H1 (cell line): ENCODE results near the gene PCDHB14. TPM values are rescaled to one million over a fixed set of nuclear protein-coding genes. Genes with fewer than 3 reads are reported as not detected.

Experiments used
- CBX5 ChIP-seq: fragments of 300-800, 300-1000 bp; sonication (generic); IDR thresholded peaks from 2 replicates; pipeline ENCODE4 v1.7.1; 2016; ENCODE audit warnings: antibody characterized with exemption, low read length, low read depth
- CHD2 ChIP-seq: IDR thresholded peaks from 2 replicates; pipeline ENCODE4 v1.6.1; 2012; ENCODE audit warnings: low read length, improper control_type of control experiment
- CREB1 ChIP-seq: IDR thresholded peaks from 2 replicates; pipeline ENCODE4 v1.6.1; 2012; ENCODE audit warnings: inconsistent platforms
- EGR1 ChIP-seq: IDR thresholded peaks from 2 replicates; pipeline ENCODE4 v1.6.1; 2011; ENCODE audit warnings: low read depth, low read length, borderline replicate concordance
- GABPA ChIP-seq: IDR thresholded peaks from 2 replicates; pipeline ENCODE4 v1.6.1; 2011; ENCODE audit warnings: mild to moderate bottlenecking, low read length, moderate library complexity, borderline replicate concordance; ENCODE audit not compliant: insufficient read depth
- GTF2F1 ChIP-seq: IDR thresholded peaks from 2 replicates; pipeline ENCODE4 v1.6.1; 2012; ENCODE audit warnings: low read depth, low read length, improper control_type of control experiment, borderline replicate concordance
- HDAC2 ChIP-seq, 2 experiments: fragments of 300-600 bp in 1 of 2; sonication (generic) in 1 of 2; IDR thresholded peaks; 2 replicates each; pipeline ENCODE4 v1.6.1; 2011 to 2012; ENCODE audit warnings: low read depth in 2 of 2, low read length in 2 of 2, mild to moderate bottlenecking in 2 of 2, moderate library complexity in 2 of 2, borderline replicate concordance in 1 of 2, inconsistent platforms in 1 of 2
- JUN ChIP-seq: IDR thresholded peaks from 2 replicates; pipeline ENCODE4 v1.6.1; 2011; ENCODE audit warnings: low read depth, mild to moderate bottlenecking, improper control_type of control experiment, low read length
- KDM4A ChIP-seq: IDR thresholded peaks from one replicate; pipeline ENCODE4 v1.7.1; 2012; ENCODE audit warnings: low read depth, mild to moderate bottlenecking, moderate library complexity, low read length, inconsistent platforms; ENCODE audit not compliant: severe bottlenecking
- NRF1 ChIP-seq: IDR thresholded peaks from 2 replicates; pipeline ENCODE4 v1.6.1; 2011; ENCODE audit warnings: mild to moderate bottlenecking, low read depth, low read length, improper control_type of control experiment
- POU5F1 ChIP-seq: IDR thresholded peaks from 2 replicates; pipeline ENCODE4 v1.6.1; 2011; ENCODE audit warnings: low read depth, mild to moderate bottlenecking, low read length, moderate library complexity
- RAD21 ChIP-seq, 2 experiments: IDR thresholded peaks in 1 of 2; conservative IDR thresholded peaks in 1 of 2; 2 replicates each; pipeline ENCODE4 v1.6.1; 2011; ENCODE audit warnings: low read depth in 2 of 2, low read length in 2 of 2, improper control_type of control experiment in 1 of 2, inconsistent platforms in 1 of 2, mild to moderate bottlenecking in 1 of 2, moderate library complexity in 1 of 2
- RFX5 ChIP-seq: IDR thresholded peaks from 2 replicates; pipeline ENCODE4 v1.6.1; 2011; ENCODE audit warnings: low read depth, low read length, improper control_type of control experiment, borderline replicate concordance
- RNF2 ChIP-seq: fragments of 200-900, 300-1000 bp; sonication (generic); IDR thresholded peaks from 2 replicates; pipeline ENCODE4 v1.7.1; 2016; ENCODE audit warnings: borderline replicate concordance, low read depth, mild to moderate bottlenecking, antibody characterized with exemption, low read length; ENCODE audit not compliant: poor library complexity, severe bottlenecking; ENCODE audit errors: missing control alignments
- SIN3A ChIP-seq, 2 experiments: IDR thresholded peaks in 1 of 2; conservative IDR thresholded peaks in 1 of 2; 2 replicates each; pipeline ENCODE4 v1.6.1; 2011 to 2012; ENCODE audit warnings: low read length in 2 of 2, improper control_type of control experiment in 1 of 2, low read depth in 1 of 2, mild to moderate bottlenecking in 1 of 2
- SIRT6 ChIP-seq: IDR thresholded peaks from one replicate; pipeline ENCODE4 v1.7.1; 2012; ENCODE audit warnings: low read length, inconsistent platforms
- SIX5 ChIP-seq: IDR thresholded peaks from 2 replicates; pipeline ENCODE4 v1.6.1; 2011; ENCODE audit warnings: mild to moderate bottlenecking, low read depth, low read length
- SP2 ChIP-seq: IDR thresholded peaks from 2 replicates; pipeline ENCODE4 v1.6.1; 2012; ENCODE audit warnings: mild to moderate bottlenecking, low read length, inconsistent platforms
- YY1 ChIP-seq: IDR thresholded peaks from 2 replicates; pipeline ENCODE4 v1.6.1; 2011; ENCODE audit warnings: low read depth, mild to moderate bottlenecking, low read length
- polyA plus RNA-seq, 7 experiments: library from polyadenylated mRNA; depleted of rRNA in 3 of 7; stranded (reverse) in 5 of 7; unstranded in 2 of 7; fragments of >200 nt in 5 of 7; fragments of 200-250 nt in 2 of 7; gene quantifications; 1 replicate in 5 of 7; 2 replicates in 1 of 7; 4 replicates in 1 of 7; pipeline versions ENCODE4 v1.2.1 to v1.2.3, GENCODE V29; 2011 to 2013; ENCODE audit warnings: missing spikeins in 2 of 7, mixed read lengths in 2 of 7
- total RNA-seq: library from RNA; stranded (reverse); fragmentation: NEBNext Ultra II Directional; extraction: Animal tissue kit (Norgen Biotek cat#: 25700); gene quantifications from 2 replicates; pipeline ENCODE4 v1.2.1, GENCODE V29; 2021
- TF ChIP-seq, protein P1 (sequence below): IDR thresholded peaks from 2 replicates; pipeline ENCODE4 v1.6.1; 2012; ENCODE audit warnings: low read length, inconsistent platforms
- TF ChIP-seq, protein P2 (sequence below), 3 experiments: IDR thresholded peaks; 1 replicate in 2 of 3; 2 replicates in 1 of 3; pipeline versions ENCODE4 v1.5.1 to v1.6.1; 2011; ENCODE audit warnings: low read length in 3 of 3, mild to moderate bottlenecking in 3 of 3, inconsistent platforms in 2 of 3, low read depth in 1 of 3, moderate library complexity in 1 of 3; ENCODE audit not compliant: insufficient read depth in 1 of 3; ENCODE audit errors: control extremely low read depth in 1 of 3

Gene PCDHB14
- total and polyA plus RNA-seq, 2 of the 8 experiments (the other 6 are each of a cell fraction or from before 2014, with no cell fraction given) = 2.7 TPM

DNA sequence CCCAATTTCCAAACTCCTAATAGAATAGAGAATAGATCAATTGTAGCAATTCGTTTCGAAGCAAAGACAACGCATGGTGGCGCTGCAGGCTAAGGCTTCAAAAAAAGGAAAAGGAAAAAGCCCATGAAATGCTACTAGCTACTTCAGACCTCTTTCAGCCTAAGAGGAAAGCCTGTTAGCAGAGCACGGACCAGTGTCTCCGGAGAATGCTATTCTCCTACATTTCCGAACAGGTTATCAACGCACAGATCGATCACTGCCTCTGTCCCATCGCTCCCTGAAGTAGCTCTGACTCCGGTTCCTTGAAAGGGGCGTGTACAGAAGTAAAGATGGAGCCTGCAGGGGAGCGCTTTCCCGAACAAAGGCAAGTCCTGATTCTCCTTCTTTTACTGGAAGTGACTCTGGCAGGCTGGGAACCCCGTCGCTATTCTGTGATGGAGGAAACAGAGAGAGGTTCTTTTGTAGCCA is 22.1 kb downstream of the PCDHB14 start, which contains the start of gene PCDHB15 (continued):
- TF ChIP-seq CBX5 (no peak), HDAC2 (IDR thresholded peaks at IDR 0.05; ENCODE audit: borderline replicate concordance in 1 of 2, low read depth in 2 of 2, low read length in 2 of 2) (no peak), GTF2F1 (no peak), SIRT6 (no peak), CREB1 (no peak), CHD2 (no peak), SIN3A (conservative IDR thresholded peaks at IDR 0.05 in 1 of 2, IDR thresholded peaks at IDR 0.05 in 1 of 2; ENCODE audit: low read depth in 1 of 2, low read length in 2 of 2) (no peak), YY1 (no peak), EGR1 (no peak), NRF1 (no peak), RFX5 (no peak), RAD21 (IDR thresholded peaks at IDR 0.05 in 1 of 2, conservative IDR thresholded peaks at IDR 0.05 in 1 of 2; ENCODE audit: low read depth in 2 of 2, low read length in 2 of 2) (peak; percentile 78 to 80), GABPA (no peak), POU5F1 (no peak), RNF2 (no peak), KDM4A (no peak), JUN (no peak), SP2 (no peak), SIX5 (no peak)
- TF ChIP-seq, protein P1, sequence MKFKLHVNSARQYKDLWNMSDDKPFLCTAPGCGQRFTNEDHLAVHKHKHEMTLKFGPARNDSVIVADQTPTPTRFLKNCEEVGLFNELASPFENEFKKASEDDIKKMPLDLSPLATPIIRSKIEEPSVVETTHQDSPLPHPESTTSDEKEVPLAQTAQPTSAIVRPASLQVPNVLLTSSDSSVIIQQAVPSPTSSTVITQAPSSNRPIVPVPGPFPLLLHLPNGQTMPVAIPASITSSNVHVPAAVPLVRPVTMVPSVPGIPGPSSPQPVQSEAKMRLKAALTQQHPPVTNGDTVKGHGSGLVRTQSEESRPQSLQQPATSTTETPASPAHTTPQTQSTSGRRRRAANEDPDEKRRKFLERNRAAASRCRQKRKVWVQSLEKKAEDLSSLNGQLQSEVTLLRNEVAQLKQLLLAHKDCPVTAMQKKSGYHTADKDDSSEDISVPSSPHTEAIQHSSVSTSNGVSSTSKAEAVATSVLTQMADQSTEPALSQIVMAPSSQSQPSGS = peak; percentile 64; the same call in 1 of the 2 replicates
- TF ChIP-seq, protein P2, sequence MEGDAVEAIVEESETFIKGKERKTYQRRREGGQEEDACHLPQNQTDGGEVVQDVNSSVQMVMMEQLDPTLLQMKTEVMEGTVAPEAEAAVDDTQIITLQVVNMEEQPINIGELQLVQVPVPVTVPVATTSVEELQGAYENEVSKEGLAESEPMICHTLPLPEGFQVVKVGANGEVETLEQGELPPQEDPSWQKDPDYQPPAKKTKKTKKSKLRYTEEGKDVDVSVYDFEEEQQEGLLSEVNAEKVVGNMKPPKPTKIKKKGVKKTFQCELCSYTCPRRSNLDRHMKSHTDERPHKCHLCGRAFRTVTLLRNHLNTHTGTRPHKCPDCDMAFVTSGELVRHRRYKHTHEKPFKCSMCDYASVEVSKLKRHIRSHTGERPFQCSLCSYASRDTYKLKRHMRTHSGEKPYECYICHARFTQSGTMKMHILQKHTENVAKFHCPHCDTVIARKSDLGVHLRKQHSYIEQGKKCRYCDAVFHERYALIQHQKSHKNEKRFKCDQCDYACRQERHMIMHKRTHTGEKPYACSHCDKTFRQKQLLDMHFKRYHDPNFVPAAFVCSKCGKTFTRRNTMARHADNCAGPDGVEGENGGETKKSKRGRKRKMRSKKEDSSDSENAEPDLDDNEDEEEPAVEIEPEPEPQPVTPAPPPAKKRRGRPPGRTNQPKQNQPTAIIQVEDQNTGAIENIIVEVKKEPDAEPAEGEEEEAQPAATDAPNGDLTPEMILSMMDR (IDR thresholded peaks at IDR 0.05; ENCODE audit: control extremely low read depth in 1 of 3, insufficient read depth in 1 of 3, low read depth in 1 of 3, low read length in 3 of 3) = peak in 2 of 3 experiments; percentile 61 to 64; a peak in 3 of 4 replicates
